GM12878 (cell line): ENCODE data around the gene PALLD. TPM values are rescaled to one million over a fixed set of nuclear protein-coding genes. Genes with fewer than 3 reads are reported as not detected.

ENCODE experiments used
- ATAC-seq: fragments of 200-7000 bp; cut with Tn5 transposase; 3 replicates; pipeline ENCODE4 v1.9.1; 2020; ENCODE audit warnings: mild to moderate bottlenecking, moderate library complexity
- BruUV-seq: library from RNA; stranded (reverse); fragments of 400-500 nt; replicated peaks from 2 replicates; lab custom pipeline; 2021; lab: Mats Ljungman, UMichigan
- CTCF ChIA-PET: fragments of 300-600 bp; sonication (Branson Sonifier 250); formaldehyde crosslinking; extraction: SDS; loops from one replicate; lab custom pipeline; 2021; ENCODE audit warnings: inconsistent platforms; lab: Yijun Ruan, JAX
- POLR2A ChIA-PET: fragments of 350-600 bp; formaldehyde crosslinking; extraction: SDS; loops from one replicate; lab custom pipeline; 2021; ENCODE audit warnings: inconsistent platforms; lab: Charles Lee
- RAD21 ChIA-PET: fragments of 300-600 bp; sonication (Branson Sonifier 250); formaldehyde crosslinking; loops from one replicate; lab custom pipeline; 2023; ENCODE audit warnings: antibody characterized with exemption; ENCODE audit not compliant: unreplicated experiment; lab: Charles Lee
- SMC1A ChIA-PET: fragments of 300-600 bp; sonication (Branson Sonifier 250); formaldehyde crosslinking; loops from one replicate; lab custom pipeline; 2023; ENCODE audit not compliant: unreplicated experiment, uncharacterized antibody; lab: Charles Lee
- DNase-seq: peaks from one replicate; pipeline ENCODE4 v3.0.0-alpha.2; 2011; ENCODE audit warnings: low read depth, low spot score
- FAIRE-seq: peaks from 3 replicates; lab custom pipeline; 2011; peaks lifted over from hg19 to GRCh38; lab: Jason Lieb, UNC
- H2AFZ ChIP-seq: 2 replicates; pipeline ENCODE4 v1.6.0; 2011; ENCODE audit warnings: low read depth, low read length, control low read depth; ENCODE audit not compliant: control insufficient read depth
- H3K27ac ChIP-seq: 2 replicates; pipeline ENCODE4 v1.5.1; 2011; ENCODE audit warnings: control low read depth; ENCODE audit not compliant: control insufficient read depth, insufficient read depth
- H3K27me3 ChIP-seq, 2 experiments: replicated peaks in 1 of 2; 2 replicates each; pipeline versions ENCODE4 v1.6.0 to v1.6.1; 2011; ENCODE audit warnings: low read length in 1 of 2; ENCODE audit not compliant: control insufficient read depth in 2 of 2, insufficient read depth in 2 of 2
- H3K36me3 ChIP-seq, 2 experiments: 2 replicates each; pipeline ENCODE4 v1.5.1; 2011; ENCODE audit warnings: low read length in 1 of 2; ENCODE audit not compliant: control insufficient read depth in 2 of 2, insufficient read depth in 2 of 2
- H3K4me1 ChIP-seq: 2 replicates; pipeline ENCODE4 v1.6.1; 2011; ENCODE audit warnings: mild to moderate bottlenecking, low read length, moderate library complexity, mixed read lengths; ENCODE audit not compliant: control insufficient read depth, insufficient read depth
- H3K4me2 ChIP-seq: 2 replicates; pipeline ENCODE4 v1.6.0; 2011; ENCODE audit warnings: control low read depth; ENCODE audit not compliant: control insufficient read depth, insufficient read depth
- H3K4me3 ChIP-seq: fragments of 200-600 bp; sonication (generic); 2 replicates; pipeline ENCODE4 v1.5.1; 2016
- H3K79me2 ChIP-seq: 2 replicates; pipeline ENCODE4 v1.6.0; 2011; ENCODE audit warnings: low read length; ENCODE audit not compliant: control insufficient read depth, insufficient read depth
- H3K9ac ChIP-seq: 2 replicates; pipeline ENCODE4 v1.8.0; 2011; ENCODE audit warnings: low read length, control low read depth, mixed read lengths; ENCODE audit not compliant: control insufficient read depth, insufficient read depth
- H3K9me3 ChIP-seq: replicated peaks from 3 replicates; pipeline ENCODE4 v1.5.1; 2011; ENCODE audit warnings: mild to moderate bottlenecking, low read length; ENCODE audit not compliant: control insufficient read depth, insufficient read depth
- H4K20me1 ChIP-seq: 2 replicates; pipeline ENCODE4 v1.6.0; 2011; ENCODE audit not compliant: control insufficient read depth, insufficient read depth
- ATF7 ChIP-seq: fragments of 450-650 bp; IDR thresholded peaks from 2 replicates; pipeline ENCODE4 v1.6.1; 2016; ENCODE audit warnings: low read depth, mild to moderate bottlenecking
- BRCA1 ChIP-seq: IDR thresholded peaks from 2 replicates; pipeline ENCODE4 v1.6.1; 2011; ENCODE audit warnings: low read depth, low read length, improper control_type of control experiment
- CBX3 ChIP-seq: fragments of 200-600 bp; sonication (generic); IDR thresholded peaks from 2 replicates; pipeline ENCODE4 v1.6.1; 2016; ENCODE audit warnings: low read depth, borderline replicate concordance
- CBX5 ChIP-seq: sonication (generic); IDR thresholded peaks from 2 replicates; pipeline ENCODE4 v1.6.1; 2016; ENCODE audit warnings: low read depth, moderate library complexity, mild to moderate bottlenecking, inconsistent platforms
- EGR1 ChIP-seq, 2 experiments: IDR thresholded peaks; 1 replicate in 1 of 2; 2 replicates in 1 of 2; pipeline ENCODE4 v1.6.1; 2011 to 2012; ENCODE audit warnings: low read depth in 2 of 2, low read length in 2 of 2, borderline replicate concordance in 1 of 2, mild to moderate bottlenecking in 1 of 2, moderate library complexity in 1 of 2
- EP300 ChIP-seq, 2 experiments: fragments of 150-350 bp in 1 of 2; IDR thresholded peaks; 2 replicates each; pipeline ENCODE4 v1.6.1; 2011 to 2012; ENCODE audit warnings: low read depth in 2 of 2, low read length in 2 of 2, borderline replicate concordance in 1 of 2, improper control_type of control experiment in 1 of 2, inconsistent platforms in 1 of 2; ENCODE audit not compliant: control insufficient read depth in 1 of 2
- FOS ChIP-seq: IDR thresholded peaks from 3 replicates; pipeline ENCODE4 v1.6.1; 2011; ENCODE audit warnings: borderline replicate concordance; ENCODE audit not compliant: insufficient read length; ENCODE audit errors: extremely low read depth
- GATAD2B ChIP-seq: fragments of 450-650 bp; conservative IDR thresholded peaks from 2 replicates; pipeline ENCODE4 v1.6.1; 2017; ENCODE audit warnings: low read depth, mild to moderate bottlenecking, moderate library complexity
- MYB ChIP-seq: fragments of 150-350 bp; IDR thresholded peaks from 2 replicates; pipeline ENCODE4 v1.6.1; 2014; ENCODE audit warnings: mild to moderate bottlenecking, low read depth, low read length, borderline replicate concordance
- PAX8 ChIP-seq: fragments of 450-650 bp; IDR thresholded peaks from 2 replicates; pipeline ENCODE4 v1.6.1; 2017; ENCODE audit warnings: mild to moderate bottlenecking, moderate library complexity
- POLR2A ChIP-seq: IDR thresholded peaks from 2 replicates; pipeline ENCODE4 v1.6.1; 2011; ENCODE audit warnings: low read depth, mild to moderate bottlenecking, low read length
- RAD51 ChIP-seq: fragments of 450-650 bp; IDR thresholded peaks from 2 replicates; pipeline ENCODE4 v1.6.1; 2016; ENCODE audit warnings: moderate library complexity, mild to moderate bottlenecking, inconsistent platforms
- SMAD1 ChIP-seq: fragments of 450-650 bp; IDR thresholded peaks from 2 replicates; pipeline ENCODE4 v1.6.1; 2018; ENCODE audit warnings: mild to moderate bottlenecking, low read depth; ENCODE audit not compliant: partially characterized antibody
- SMC3 ChIP-seq: IDR thresholded peaks from 2 replicates; pipeline ENCODE4 v1.6.1; 2011; ENCODE audit warnings: low read length, improper control_type of control experiment, borderline replicate concordance
- WGBS: methylation state at CpG from one replicate; pipeline ENCODE4 v1.1.6; 2016; ENCODE audit warnings: low lambda C conversion rate; ENCODE audit not compliant: insufficient replicate concordance, insufficient coverage; ENCODE audit errors: missing lambda C conversion rate; 5-methylcytosine and 5-hydroxymethylcytosine counted together
- in situ Hi-C: fragments of 300-500 bp; cut with MboI; formaldehyde crosslinking; loops from 9 replicates; pipeline ENCODE4 v1.14.3; 2018; ENCODE audit warnings: mixed read lengths
- intact Hi-C: fragments of 100-400 bp; cut with micrococcal nuclease; formaldehyde crosslinking; loops from one replicate; pipeline ENCODE4 v1.14.2; 2022; ENCODE audit not compliant: unreplicated experiment
- polyA plus RNA-seq, 11 experiments: library from polyadenylated mRNA; depleted of rRNA in 4 of 11; unstranded in 6 of 11; stranded (reverse) in 5 of 11; fragments of >200 nt; fragmentation: Nextera tagmentation in 4 of 11; fragmentation: Illumina TruSeq in 1 of 11; extraction: Ambion mirVana in 4 of 11; extraction: Trizol in 1 of 11; gene quantifications; 1 replicate in 1 of 11; 2 replicates in 10 of 11; pipeline versions ENCODE4 v1.2.1 to v1.2.3, GENCODE V29; 2011 to 2016; ENCODE audit warnings: inconsistent platforms in 2 of 11, missing spikeins in 2 of 11, low read depth in 1 of 11
- total RNA-seq, 4 experiments: library from RNA; depleted of rRNA in 3 of 4; stranded (reverse); fragments of >200 nt in 3 of 4; fragmentation: Illumina TruSeq in 1 of 4; extraction: Trizol in 1 of 4; gene quantifications; 2 replicates each; pipeline versions ENCODE4 v1.2.1 to v1.2.3, GENCODE V29; 2013 to 2021
- TF ChIP-seq, protein P1 (sequence below): IDR thresholded peaks from 2 replicates; pipeline ENCODE4 v1.6.1; 2011; ENCODE audit warnings: borderline replicate concordance, low read depth, mild to moderate bottlenecking, moderate library complexity, low read length; ENCODE audit not compliant: insufficient read depth, poor library complexity, severe bottlenecking
- TF ChIP-seq, protein P2 (sequence below): fragments of 450-650 bp; IDR thresholded peaks from 2 replicates; pipeline ENCODE4 v1.6.1; 2017; ENCODE audit warnings: mild to moderate bottlenecking, moderate library complexity
- TF ChIP-seq, protein P3 (sequence below): fragments of 450-650 bp; IDR thresholded peaks from 2 replicates; pipeline ENCODE4 v1.6.1; 2016; ENCODE audit warnings: mild to moderate bottlenecking

The PALLD gene
- total and polyA plus RNA-seq, 10 of the 15 experiments (the other 5 are each of a cell fraction or from before 2014, with no cell fraction given), result 1.0 to 7.7 (median 1.7) TPM

DNA sequence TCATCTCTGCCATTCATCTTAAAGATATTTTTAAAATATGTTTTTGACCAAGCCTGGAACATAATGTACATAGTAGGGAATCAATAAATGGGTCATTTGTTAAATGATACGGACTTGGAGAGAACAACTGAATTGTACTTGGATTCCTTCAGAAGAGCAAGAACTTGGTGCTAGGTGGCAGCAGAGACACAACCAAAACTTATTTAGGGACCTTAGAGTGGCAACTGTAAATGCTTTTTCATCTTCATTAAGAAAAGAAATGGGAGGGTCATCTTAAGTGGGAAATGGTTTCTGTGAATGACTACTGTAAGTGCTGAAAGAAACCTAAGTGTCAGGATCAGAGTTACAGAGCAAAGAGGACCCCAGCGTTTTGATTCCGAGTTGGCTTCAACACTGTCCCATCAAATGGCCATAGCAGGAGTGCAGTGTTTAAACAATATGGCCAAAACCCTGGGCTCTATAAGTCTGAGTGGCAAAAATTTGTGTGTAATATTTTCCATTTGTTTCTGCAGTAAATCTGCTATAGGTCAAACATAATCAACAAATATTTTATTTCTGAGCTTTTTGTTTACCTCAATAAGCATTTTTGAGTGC lies 213.6 kb downstream of the PALLD start:
- CTCF ChIA-PET, result interaction anchor here (0.6 to 10.3 kb wide), 54 partner anchors 10 to 775 kb away, joined by 3 to 362 read pairs (median 4); no protein-coding TSS in a partner anchor
- ATAC-seq (peak; percentile 54), DNase-seq (no peak), FAIRE-seq (peak; percentile 49)
- H3K27me3 ChIP-seq, result no peaks in the 10 kb centered on the region; a peak in 1 of 4 replicates
- 14% methylated on average over 3 of the region's 3 CpGs for WGBS
- BruUV-seq, result no TSS peak
- no peaks in the 10 kb centered on the region for H4K20me1 ChIP-seq
- H3K79me2 ChIP-seq, result no peaks in the 10 kb centered on the region
- H3K4me3 ChIP-seq, result no peak overlapping the region
- no peaks in the 10 kb centered on the region for H3K4me1 ChIP-seq
- RAD21 ChIA-PET, result interaction anchor here (0.7 to 5.0 kb wide), 34 partner anchors 11 to 856 kb away, joined by 3 to 116 read pairs (median 4); partner anchors contain the start of gene CBR4
- no peak overlapping the region for H3K4me2 ChIP-seq
- no peak overlapping the region for H3K27ac ChIP-seq
- no peak overlapping the region for H3K9ac ChIP-seq
- intact Hi-C loops (loop anchor here (1.0 to 10.0 kb wide), 7 partner anchors 87 to 526 kb away; no protein-coding TSS in a partner anchor), in situ Hi-C loops (no loop called here)
- POLR2A ChIA-PET, result interaction anchor here (1.0 kb wide), 1 partner anchor 105 kb away, joined by 3 read pairs; no protein-coding TSS in a partner anchor
- SMC1A ChIA-PET, result interaction anchor here (0.7 to 8.3 kb wide), 58 partner anchors 10 to 849 kb away, joined by 3 to 292 read pairs (median 5); partner anchors contain the start of gene CBR4
- no peak overlapping the region for H2AFZ ChIP-seq
- no peaks in the 10 kb centered on the region for H3K36me3 ChIP-seq
- H3K9me3 ChIP-seq, result no peaks in the 10 kb centered on the region
- TF ChIP-seq EP300 (IDR thresholded peaks at IDR 0.05; ENCODE audit: borderline replicate concordance in 1 of 2, control insufficient read depth in 1 of 2, low read depth in 2 of 2, low read length in 2 of 2) (no peak), BRCA1 (no peak), CBX3 (no peak), POLR2A (no peak), EGR1 (IDR thresholded peaks at IDR 0.05; ENCODE audit: borderline replicate concordance in 1 of 2, low read depth in 2 of 2, low read length in 2 of 2) (no peak), CBX5 (no peak), ATF7 (no peak), FOS (no peak), PAX8 (no peak), SMAD1 (no peak), SMC3 (peak; percentile 51; the same call in 1 of the 2 replicates), MYB (no peak), RAD51 (no peak), GATAD2B (no peak)
- TF ChIP-seq, protein P1, sequence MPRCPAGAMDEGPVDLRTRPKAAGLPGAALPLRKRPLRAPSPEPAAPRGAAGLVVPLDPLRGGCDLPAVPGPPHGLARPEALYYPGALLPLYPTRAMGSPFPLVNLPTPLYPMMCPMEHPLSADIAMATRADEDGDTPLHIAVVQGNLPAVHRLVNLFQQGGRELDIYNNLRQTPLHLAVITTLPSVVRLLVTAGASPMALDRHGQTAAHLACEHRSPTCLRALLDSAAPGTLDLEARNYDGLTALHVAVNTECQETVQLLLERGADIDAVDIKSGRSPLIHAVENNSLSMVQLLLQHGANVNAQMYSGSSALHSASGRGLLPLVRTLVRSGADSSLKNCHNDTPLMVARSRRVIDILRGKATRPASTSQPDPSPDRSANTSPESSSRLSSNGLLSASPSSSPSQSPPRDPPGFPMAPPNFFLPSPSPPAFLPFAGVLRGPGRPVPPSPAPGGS, result no peak
- TF ChIP-seq, protein P2, sequence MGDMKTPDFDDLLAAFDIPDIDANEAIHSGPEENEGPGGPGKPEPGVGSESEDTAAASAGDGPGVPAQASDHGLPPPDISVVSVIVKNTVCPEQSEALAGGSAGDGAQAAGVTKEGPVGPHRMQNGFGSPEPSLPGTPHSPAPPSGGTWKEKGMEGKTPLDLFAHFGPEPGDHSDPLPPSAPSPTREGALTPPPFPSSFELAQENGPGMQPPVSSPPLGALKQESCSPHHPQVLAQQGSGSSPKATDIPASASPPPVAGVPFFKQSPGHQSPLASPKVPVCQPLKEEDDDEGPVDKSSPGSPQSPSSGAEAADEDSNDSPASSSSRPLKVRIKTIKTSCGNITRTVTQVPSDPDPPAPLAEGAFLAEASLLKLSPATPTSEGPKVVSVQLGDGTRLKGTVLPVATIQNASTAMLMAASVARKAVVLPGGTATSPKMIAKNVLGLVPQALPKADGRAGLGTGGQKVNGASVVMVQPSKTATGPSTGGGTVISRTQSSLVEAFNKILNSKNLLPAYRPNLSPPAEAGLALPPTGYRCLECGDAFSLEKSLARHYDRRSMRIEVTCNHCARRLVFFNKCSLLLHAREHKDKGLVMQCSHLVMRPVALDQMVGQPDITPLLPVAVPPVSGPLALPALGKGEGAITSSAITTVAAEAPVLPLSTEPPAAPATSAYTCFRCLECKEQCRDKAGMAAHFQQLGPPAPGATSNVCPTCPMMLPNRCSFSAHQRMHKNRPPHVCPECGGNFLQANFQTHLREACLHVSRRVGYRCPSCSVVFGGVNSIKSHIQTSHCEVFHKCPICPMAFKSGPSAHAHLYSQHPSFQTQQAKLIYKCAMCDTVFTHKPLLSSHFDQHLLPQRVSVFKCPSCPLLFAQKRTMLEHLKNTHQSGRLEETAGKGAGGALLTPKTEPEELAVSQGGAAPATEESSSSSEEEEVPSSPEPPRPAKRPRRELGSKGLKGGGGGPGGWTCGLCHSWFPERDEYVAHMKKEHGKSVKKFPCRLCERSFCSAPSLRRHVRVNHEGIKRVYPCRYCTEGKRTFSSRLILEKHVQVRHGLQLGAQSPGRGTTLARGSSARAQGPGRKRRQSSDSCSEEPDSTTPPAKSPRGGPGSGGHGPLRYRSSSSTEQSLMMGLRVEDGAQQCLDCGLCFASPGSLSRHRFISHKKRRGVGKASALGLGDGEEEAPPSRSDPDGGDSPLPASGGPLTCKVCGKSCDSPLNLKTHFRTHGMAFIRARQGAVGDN, result no peak
- TF ChIP-seq, protein P3, sequence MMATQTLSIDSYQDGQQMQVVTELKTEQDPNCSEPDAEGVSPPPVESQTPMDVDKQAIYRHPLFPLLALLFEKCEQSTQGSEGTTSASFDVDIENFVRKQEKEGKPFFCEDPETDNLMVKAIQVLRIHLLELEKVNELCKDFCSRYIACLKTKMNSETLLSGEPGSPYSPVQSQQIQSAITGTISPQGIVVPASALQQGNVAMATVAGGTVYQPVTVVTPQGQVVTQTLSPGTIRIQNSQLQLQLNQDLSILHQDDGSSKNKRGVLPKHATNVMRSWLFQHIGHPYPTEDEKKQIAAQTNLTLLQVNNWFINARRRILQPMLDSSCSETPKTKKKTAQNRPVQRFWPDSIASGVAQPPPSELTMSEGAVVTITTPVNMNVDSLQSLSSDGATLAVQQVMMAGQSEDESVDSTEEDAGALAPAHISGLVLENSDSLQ, result 0 out of 2 replicates have a peak, but pooled peaks have one; percentile 32
